ENCODE data around the gene RBM28. TPM values are rescaled to one million over a fixed set of nuclear protein-coding genes. Genes with fewer than 3 reads are reported as not detected.

The RBM28 gene
- total and polyA plus RNA-seq, 8 donors: 10.9 to 31.8 (median 16.9) TPM

GRCh38 chr7:128310499-128310898 lies 33.2 kb downstream of the RBM28 start:
- intact Hi-C loops (cut with DNase I): no loop called here
- no peak for DNase-seq
- Histone ChIP-seq H3K4me3 (no peak overlapping the region), H3K27ac (no peak overlapping the region), H3K27me3 (no peaks in the 10 kb centered on the region), H3K9me3 (no peaks in the 10 kb centered on the region), H3K4me1 (no peaks in the 10 kb centered on the region), H3K36me3 (peaks cover 0 to 61% (median 32%) of the 10 kb centered on the region in 3 donors)
- TF ChIP-seq CTCF (IDR thresholded peaks at IDR 0.05): no peak
- ATAC-seq: no peak
- WGBS, 2 donors: 78 to 79% methylated on average over 5 of the region's 5 CpGs
- FAIRE-seq: no peak

- FAIRE-seq: no peak
- no peak for ATAC-seq
- WGBS, 2 donors: 95 to 96% methylated on average over 5 of the region's 5 CpGs
Observed at GRCh38 chr7:128309976-128310375, 33.7 kb downstream of the RBM28 start.

GRCh38 chr7:128309124-128309523 lies 34.6 kb downstream of the RBM28 start:
- H3K36me3 ChIP-seq: peaks cover 0 to 52% (median 22%) of the 10 kb centered on the region in 3 donors
- H3K27ac ChIP-seq: no peak overlapping the region
- H3K9me3 ChIP-seq: no peaks in the 10 kb centered on the region
- no peaks in the 10 kb centered on the region for H3K4me1 ChIP-seq
- WGBS, 2 donors: 90 to 96% methylated on average over 6 of the region's 6 CpGs
- FAIRE-seq: no peak
- no peaks in the 10 kb centered on the region for H3K27me3 ChIP-seq
- intact Hi-C loops (cut with DNase I): no loop called here
- DNase-seq: no peak
- TF ChIP-seq CTCF (IDR thresholded peaks at IDR 0.05): no peak
- no peak overlapping the region for H3K4me3 ChIP-seq
- no peak for ATAC-seq

More at GRCh38 chr7:128309976-128310375, 33.7 kb downstream of the RBM28 start:
- no peak for TF ChIP-seq CTCF (IDR thresholded peaks at IDR 0.05)
- no peak overlapping the region for H3K27ac ChIP-seq
- no peaks in the 10 kb centered on the region for H3K9me3 ChIP-seq
- no peaks in the 10 kb centered on the region for H3K27me3 ChIP-seq
- peaks cover 0 to 55% (median 31%) of the 10 kb centered on the region in 3 donors for H3K36me3 ChIP-seq
- intact Hi-C loops (cut with DNase I): no loop called here
- H3K4me1 ChIP-seq: no peaks in the 10 kb centered on the region
- no peak overlapping the region for H3K4me3 ChIP-seq
- DNase-seq: no peak

- Histone ChIP-seq H3K27ac (no peak overlapping the region), H3K4me3 (no peak overlapping the region), H3K4me1 (no peaks in the 10 kb centered on the region), H3K9me3 (no peaks in the 10 kb centered on the region), H3K27me3 (no peaks in the 10 kb centered on the region), H3K36me3 (peaks cover 0 to 41% (median 12%) of the 10 kb centered on the region in 3 donors)
- DNase-seq (no peak), FAIRE-seq (no peak), ATAC-seq (no peak)
- no peak for TF ChIP-seq CTCF (IDR thresholded peaks at IDR 0.05)
- intact Hi-C loops (cut with DNase I): no loop called here
- 74 to 93% methylated on average over 2 of the region's 2 CpGs for WGBS, 2 donors
Observed at GRCh38 chr7:128307061-128307460, 36.6 kb downstream of the RBM28 start.

GRCh38 chr7:128304212-128304611 lies 39.5 kb downstream of the RBM28 start:
- peaks cover 0 to 26% (median 0%) of the 10 kb centered on the region in 3 donors for H3K36me3 ChIP-seq
- DNase-seq: no peak
- FAIRE-seq: no peak
- WGBS, 2 donors: 92 to 98% methylated on average over 1 of the region's 1 CpG
- no peak overlapping the region for H3K4me3 ChIP-seq
- no peak for TF ChIP-seq CTCF (IDR thresholded peaks at IDR 0.05)
- H3K9me3 ChIP-seq: no peaks in the 10 kb centered on the region
- no peak overlapping the region for H3K27ac ChIP-seq
- no peaks in the 10 kb centered on the region for H3K4me1 ChIP-seq
- no peak for ATAC-seq
- H3K27me3 ChIP-seq: no peaks in the 10 kb centered on the region
- intact Hi-C loops (cut with DNase I): no loop called here

Data from pancreas (tissue), 10 donors.